ENCODE data around the gene TANC2.

The TANC2 gene

DNA sequence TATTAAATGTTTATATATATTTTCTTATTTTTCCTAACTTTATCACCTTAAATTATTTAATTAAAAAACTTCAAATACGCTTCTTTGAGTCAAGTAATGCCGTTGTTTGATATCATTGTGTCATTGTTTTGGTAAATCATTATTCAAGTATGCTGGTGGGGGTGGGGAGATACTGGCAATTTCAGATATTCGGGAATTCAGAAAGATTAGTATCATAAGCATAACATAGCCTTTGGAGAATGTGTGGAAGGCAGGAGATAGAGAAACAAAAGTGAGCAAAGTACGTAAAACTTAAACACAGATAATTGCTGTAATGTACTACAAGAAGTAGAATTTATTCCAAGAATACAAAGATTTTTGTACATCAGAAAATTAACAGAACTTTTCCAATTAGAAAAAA is 49.8 kb downstream of the TANC2 start:
- DNase-seq, result no peak
